HG03342 (cell line): ENCODE data around the gene CCDC146.
"Not testable (repeated sequence)": the region's sequence is repeated elsewhere in the genome, so short reads cannot be mapped to it uniquely, and the experiment has no call there.

ENCODE experiments used
- ATAC-seq: cut with Tn5 transposase; IDR thresholded peaks from one replicate; pipeline ENCODE4 v1.9.1; 2021; ENCODE audit warnings: mild to moderate bottlenecking, moderate library complexity; ENCODE audit not compliant: unreplicated experiment

The CCDC146 gene, protein sequence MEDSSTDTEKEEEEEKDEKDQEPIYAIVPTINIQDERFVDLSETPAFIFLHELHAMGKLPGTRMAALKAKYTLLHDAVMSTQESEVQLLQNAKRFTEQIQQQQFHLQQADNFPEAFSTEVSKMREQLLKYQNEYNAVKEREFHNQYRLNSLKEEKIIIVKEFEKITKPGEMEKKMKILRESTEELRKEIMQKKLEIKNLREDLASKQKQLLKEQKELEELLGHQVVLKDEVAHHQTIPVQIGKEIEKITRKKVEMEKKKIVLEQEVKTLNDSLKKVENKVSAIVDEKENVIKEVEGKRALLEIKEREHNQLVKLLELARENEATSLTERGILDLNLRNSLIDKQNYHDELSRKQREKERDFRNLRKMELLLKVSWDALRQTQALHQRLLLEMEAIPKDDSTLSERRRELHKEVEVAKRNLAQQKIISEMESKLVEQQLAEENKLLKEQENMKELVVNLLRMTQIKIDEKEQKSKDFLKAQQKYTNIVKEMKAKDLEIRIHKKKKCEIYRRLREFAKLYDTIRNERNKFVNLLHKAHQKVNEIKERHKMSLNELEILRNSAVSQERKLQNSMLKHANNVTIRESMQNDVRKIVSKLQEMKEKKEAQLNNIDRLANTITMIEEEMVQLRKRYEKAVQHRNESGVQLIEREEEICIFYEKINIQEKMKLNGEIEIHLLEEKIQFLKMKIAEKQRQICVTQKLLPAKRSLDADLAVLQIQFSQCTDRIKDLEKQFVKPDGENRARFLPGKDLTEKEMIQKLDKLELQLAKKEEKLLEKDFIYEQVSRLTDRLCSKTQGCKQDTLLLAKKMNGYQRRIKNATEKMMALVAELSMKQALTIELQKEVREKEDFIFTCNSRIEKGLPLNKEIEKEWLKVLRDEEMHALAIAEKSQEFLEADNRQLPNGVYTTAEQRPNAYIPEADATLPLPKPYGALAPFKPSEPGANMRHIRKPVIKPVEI

DNA sequence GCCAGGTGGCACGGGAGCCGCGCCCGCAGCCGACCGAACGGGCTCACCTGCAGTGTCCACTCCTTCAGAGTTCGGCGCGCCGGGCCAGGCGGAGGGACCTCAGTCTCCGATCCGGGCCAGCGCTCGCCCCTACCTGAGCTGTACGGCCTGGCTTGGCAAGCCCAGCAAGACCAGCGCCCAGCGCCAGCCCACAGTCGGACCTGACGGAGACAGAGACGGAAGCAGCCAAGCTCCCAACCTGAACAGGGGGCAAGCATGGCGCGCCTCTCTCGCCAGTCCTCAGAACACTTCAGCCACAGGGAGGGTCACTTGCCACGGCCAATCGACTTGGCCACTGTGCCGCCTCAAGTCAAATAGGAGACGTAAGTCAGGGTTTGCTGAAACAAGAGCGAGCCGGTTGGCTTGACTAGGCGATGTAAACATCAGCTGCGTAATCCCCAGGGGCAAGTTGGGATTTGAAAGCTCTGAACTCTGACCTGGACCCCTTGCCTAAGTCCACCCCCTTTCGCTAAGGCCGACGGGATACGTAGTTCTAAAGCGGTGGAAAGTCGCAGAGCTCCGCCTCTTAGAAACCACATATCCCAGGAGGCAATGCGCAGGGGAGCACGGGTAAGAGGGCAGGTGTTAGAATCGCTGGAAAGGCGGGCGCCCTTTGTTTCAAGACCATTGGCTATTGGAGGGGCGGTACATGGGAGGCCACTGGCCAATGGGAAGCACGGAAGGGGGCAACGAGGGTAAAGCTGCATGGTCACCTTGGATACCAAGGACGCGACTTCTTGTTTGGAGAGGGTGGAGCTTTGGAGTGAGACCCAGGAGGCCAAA is at the start of gene CCDC146:
Gene CCDC146, plus strand, starts transcription at position 756 of the 822 bp plus-strand sequence. CDS start 45,054 bp downstream, outside the sequence.
- peak; percentile 97 for ATAC-seq

DNA sequence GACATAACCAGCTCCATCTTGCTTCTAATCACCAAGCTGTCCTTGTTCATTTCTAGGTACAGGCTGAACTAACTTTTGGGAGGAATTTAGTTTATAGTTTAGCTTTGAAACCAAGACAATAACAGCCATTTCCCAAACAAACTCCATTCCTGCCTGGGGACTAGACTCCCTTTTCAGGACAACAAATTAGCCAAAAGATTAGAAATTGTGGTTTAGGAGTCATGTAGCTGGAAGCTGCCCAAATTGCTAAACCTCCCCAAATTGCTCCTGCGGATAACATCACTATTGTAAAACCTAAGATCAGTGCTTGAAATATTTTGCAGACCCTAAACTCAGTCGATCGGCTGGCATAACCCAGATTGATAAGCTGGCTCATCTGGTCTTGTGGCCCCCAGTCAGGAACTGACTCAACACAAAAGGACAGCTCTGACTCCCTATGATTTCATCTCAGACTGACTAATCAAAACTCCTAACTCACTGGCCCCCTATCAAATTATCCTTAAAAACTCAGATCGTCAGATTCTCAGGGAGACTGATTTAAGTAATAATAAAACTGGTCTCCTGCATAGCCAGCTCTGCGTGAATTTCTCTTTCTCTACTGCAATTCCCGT is 47.5 kb upstream of the CCDC146 start:
- not testable (repeated sequence) for ATAC-seq

DNA sequence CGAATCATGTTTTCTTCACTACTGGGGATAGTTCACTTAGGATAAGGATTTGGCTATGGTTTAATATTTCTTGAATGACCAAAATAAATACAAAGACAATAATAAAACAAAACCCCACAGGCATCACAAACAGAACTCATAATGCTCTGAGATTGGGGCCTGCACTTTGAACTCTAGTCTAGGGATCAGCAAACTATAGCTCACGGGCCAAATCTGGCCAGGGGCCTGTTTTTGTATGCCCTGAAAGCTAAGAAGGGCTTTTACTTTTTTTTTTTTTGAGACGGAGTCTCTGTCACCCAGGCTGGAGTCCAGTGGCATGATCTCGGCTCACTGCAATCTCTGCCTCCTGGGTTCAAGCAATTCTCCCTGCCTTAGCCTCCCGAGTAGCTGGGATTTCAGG is 45.4 kb upstream of the CCDC146 start:
- not testable (repeated sequence) for ATAC-seq

DNA sequence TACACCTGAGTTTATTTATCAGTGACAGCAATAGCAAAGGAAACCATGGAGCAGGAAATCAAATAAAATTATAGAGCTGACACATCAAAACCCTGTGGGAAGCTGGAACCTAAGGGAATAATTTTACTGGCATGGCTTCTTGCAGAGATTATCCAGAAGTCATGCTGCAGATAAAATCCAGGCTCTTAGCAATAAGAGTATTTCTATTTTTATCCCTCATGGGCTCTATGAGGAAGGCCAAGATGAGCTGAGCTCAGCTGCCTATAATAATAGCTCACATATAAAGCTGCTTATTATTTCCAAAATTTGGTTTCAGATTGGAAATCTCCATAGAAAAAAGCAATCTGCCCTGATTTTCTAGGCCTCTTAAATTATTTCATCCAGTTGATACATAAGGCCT is 43.3 kb upstream of the CCDC146 start:
- ATAC-seq: not testable (repeated sequence)

DNA sequence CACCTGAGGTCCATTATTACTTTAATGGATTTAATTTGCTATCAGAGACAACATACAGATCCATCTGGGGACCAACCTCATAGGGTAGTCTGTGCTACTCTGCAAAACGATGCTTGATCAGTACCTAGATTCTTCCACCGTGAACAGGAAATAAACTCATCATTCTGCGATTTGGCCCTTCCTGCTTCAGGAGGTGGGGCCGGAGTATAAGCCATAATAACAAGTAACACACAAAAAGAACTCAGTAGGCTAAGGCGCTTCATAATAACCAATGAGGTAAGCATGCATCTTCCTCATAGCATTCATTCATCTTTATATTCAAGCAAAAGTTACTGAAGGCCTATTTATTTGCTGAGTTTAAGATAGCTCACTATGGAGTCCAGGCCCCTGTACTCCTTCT is 42.8 kb upstream of the CCDC146 start:
- not testable (repeated sequence) for ATAC-seq

DNA sequence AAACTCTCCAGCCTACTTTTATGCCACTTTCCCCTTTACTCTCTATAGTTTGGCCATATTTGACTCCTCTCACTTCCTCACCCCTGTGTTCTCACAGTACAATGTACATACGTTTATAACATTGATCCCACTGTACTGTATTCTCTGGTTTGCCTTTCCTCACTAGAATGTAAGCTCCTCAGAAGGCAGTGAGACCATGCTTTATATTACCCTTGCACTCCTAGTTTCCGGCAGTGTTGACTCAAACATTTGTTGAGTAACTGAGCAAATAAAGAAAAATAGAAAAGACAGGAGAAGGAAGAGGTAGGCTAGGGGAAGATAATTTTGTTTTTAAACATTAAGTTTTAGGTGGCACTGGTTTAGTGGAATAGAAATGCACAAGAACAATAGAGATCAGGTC is 42.2 kb upstream of the CCDC146 start:
- not testable (repeated sequence) for ATAC-seq

DNA sequence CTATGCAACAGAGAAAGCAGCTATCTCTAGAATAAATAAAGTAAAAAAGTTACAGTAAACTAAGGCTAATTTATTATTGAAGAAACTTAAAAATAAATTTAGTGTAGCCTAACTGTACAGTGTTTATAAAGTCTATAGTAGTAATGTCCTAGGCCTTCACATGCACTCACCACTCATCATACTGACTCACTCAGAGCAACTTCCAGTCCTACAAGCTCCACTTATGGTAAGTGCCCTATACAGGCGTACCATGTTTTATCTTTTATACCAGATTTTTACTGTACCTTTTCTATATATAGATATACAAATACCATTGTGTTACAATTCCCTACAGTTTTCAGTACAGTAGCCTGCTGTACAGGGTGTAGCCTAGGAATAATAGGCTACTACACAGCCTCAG is 40.2 kb upstream of the CCDC146 start:
- ATAC-seq: not testable (repeated sequence)

DNA sequence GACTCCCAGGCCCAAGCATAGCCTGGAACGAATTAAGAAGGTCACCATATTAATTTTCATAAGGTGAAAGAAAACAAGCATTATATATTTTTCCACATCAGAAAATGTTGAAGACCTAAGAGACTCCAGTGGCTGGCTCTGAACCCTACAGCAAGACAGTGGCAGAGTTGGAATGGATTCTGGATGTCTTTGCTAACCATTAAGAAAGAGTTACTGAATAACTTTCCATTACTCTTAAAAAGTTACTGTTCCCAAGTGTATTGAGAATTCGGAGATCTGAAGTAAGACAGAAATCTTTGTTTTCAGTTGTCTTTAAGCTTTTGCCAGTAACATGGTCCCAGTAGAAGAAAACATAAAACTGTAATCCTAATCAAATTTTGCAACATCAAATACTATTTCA is 30.1 kb upstream of the CCDC146 start:
- not testable (repeated sequence) for ATAC-seq

DNA sequence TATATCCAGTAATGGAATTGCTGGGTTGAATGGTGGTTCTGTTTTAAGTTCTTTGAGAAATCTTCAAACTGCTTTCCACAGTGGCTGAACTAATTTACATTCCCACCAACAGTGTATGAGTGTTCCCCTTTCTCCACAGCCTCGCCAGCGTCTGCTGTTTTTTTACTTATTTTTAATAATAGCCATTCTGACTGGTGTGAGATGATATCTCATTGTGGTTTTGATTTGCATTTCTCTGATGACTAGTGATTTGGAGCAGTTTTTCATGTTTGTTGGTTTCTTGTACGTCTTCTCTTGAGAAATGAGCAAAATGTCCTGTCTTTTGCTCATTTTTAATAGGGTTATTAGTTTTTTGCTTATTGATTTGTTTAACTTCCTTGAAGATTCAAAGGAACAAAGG is 21.9 kb upstream of the CCDC146 start:
- not testable (repeated sequence) for ATAC-seq

DNA sequence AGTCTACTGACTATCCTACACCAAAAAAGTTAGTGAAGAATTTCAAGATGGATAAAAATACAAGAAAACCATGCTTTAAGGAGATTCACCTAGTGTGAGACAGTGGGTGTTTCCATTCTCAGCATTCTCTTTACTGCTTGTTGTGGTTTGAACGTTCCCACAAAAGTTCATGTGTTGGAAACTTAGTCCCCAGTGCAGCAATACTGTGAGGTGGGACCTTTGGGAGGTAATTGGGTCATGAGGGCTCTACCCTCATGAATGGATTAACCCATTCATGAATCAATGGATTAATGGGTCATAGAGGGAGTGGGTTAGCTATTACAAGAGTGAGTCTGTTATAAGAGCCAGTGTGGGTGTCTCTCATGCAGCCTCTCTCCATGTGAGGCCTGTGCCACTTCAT is 21.2 kb upstream of the CCDC146 start:
- ATAC-seq: not testable (repeated sequence)

DNA sequence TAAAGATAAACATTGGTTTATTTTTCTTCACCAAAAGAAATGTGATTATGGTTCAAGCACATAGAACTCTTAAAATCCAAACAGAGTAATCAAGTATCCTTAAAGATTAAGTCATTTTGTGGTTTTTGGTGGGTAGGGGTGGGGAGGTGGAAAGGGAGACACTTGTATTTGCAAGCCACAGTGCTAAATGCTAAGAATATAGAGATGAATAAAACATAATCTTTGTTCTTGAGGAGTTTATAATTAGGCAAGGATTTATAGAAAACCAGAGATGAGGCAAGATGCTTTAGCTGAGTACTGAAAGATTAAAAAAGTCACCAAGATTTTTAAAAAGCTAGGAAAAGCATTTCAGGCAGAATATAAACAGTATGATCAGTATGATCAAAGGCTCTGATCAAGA is 19.7 kb upstream of the CCDC146 start:
- not testable (repeated sequence) for ATAC-seq

DNA sequence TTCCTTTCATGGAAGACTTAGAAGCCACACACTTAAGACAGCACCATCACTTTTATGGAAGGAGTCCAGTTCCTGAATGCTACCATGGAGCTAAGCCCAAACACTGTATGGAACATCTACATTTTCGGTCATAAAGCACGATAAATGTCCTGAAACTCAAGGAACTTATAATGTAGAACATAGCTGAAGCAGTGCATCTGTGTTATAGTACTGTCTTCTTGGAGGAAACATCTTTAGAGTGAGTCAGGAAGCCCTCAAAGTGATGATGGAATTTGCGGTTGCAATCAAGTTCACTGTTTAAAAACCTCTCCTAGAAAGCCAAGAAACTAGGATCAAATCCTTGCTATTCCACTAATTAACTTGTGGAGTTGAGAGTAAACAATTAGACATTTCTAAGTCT is 16.5 kb upstream of the CCDC146 start:
- ATAC-seq: not testable (repeated sequence)

DNA sequence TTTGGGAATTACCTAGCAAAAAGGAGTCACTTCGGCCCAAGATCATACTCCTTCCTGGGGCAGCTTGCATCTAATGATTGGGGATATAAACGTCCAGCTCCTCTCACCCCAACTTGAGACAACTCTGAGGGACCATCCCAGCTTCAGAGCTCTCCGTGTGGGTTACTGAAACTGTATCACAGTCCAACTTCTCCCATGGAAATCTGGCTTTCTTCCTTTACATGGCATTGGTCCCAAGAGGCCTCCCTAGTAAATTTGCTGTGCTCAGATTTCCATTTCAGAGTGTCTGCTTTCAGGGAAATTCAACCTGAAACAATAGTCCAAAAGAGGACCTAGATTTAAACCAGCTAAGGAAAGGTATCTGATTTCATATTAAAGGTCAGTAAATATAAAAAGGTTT is 14.8 kb upstream of the CCDC146 start:
- not testable (repeated sequence) for ATAC-seq

DNA sequence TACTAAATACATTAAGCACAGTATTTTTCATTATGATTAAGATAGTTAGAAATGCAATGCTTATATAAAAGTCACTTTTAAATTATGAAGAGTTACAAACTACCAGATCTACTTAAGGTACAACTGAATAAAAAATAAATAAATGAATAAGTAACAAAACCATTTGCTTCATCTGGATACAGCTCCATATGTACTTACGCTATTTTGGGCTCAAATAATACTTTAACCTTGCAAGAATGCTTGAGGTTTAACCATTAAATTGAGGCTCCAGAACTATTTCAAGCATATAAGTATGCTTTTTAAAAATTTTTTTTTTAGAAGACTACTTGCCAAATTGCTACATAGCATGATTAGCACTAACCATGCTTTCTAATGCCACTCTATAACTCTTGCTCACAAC is 14.1 kb upstream of the CCDC146 start:
- ATAC-seq: not testable (repeated sequence)

DNA sequence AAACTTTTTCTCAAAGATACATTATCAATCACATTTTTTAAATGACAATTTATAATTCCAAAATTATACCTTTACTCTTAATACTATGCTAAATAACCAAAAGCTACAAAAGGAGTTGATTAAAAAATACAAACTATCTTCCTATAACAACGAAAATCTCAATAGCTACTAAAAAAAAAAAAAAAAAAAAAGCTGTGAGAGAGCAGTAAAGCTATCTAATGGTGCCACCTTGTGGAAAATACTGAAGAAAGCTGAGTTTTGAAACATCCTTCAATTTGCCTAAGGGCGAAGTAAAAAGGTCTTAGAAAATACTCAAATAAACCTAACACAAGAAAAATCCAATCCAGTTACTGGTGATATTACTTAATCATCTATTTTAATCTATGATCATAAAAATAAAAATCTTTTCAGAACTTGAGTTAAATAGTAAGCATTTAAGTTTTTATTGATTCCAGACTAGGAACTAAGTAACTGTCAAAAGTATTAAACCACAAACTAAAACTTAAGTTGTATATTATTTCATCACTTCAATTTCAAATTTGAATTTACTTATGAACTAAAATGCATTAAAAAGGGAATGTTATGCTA is 9.6 kb upstream of the CCDC146 start:
- not testable (repeated sequence) for ATAC-seq

DNA sequence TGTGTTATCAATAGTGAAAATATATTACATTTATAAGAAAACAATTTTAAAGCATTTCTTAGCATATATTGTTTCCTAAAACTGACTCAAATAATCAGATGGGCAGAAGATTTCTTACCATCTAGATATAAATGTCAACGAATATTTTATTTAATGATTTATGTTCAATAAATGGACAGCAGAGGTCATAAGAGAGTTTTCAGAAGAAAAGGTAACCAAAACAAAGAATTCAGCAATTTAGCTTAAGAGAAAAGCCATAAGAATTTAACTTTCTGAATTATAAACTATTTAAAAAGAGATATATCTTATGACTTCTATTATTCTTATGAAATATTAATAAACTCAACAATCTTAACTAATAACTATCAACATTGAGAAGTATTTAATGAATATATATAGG is 3.1 kb downstream of the CCDC146 start:
- not testable (repeated sequence) for ATAC-seq

DNA sequence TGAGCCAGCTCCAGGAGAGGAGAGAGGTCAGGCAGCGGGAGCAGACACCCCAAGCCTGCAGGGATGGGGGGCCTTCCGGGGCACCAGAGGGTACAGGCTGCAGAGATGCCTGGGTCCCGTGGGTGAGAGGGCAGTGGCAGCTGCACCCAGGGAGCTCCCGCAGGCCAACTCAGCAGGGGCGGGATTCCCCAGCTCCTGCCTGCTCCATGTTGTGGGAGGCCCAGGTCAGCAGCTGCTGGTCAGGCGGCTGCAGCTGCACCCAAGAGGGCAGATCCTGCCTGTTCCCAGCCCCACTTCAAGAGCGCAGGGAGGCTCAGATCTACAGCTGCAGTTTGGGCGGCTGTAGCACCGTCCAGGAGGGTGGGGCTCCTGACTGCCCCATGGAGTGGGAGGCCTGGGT is 4.6 kb downstream of the CCDC146 start:
- ATAC-seq: not testable (repeated sequence)

DNA sequence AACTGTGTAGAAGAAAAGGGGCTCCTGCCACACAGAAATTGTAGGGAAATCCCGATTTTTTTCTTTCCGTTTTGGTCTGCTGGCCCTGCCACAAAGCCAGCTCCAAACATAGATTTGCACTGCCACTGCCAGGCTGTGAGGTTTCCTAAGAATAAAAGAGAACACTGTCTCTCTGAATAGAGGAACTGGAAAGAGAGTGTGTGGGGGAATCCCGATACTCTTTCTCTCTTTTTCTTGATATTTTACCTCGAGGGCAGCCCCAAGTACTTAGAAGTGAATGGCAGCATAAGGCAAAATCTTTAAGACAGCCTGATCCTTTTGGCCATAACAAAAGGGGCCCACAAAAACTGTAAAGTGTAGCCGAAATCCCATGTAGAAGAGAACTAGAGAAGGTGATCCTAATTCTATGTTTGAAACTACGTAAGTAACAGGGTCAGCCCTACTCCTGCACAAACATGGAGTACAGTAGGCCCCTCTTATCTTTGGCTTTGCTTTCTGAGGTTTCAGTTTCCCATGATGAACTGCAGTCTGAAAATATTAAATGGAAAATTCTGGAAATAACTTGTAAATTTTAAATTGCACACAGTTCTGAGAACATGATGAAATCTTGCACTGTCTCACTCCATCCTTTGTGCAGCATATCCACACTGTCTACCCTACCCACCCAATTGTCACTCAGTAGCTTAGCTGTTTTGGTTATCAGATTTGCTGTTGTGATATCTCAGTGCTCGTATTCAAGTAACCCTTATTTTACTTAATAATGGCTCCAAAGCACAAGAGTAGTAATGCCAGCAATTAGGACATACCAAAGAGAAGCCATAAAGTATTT is 6.4 kb downstream of the CCDC146 start:
- peak; percentile 68 for ATAC-seq

DNA sequence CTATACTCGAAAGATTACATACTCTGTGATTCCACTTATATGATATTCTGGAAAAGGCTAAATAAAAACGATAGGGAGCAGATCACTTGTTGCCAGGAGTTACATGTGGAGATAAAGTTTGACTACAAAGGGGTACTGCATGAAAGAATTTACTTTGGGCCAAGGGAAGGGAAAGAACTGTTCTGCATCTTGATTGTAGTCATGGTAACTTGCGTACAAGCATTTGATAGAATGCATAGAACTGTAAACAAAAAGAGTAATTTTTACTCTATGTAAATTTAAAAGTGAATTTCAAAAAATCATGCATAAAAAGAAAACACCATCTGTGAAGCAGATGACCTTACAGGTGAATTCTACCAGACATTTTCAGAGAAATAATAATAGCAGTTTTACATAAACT is 9.4 kb downstream of the CCDC146 start:
- ATAC-seq: not testable (repeated sequence)
